Hepatic stellate cell (primary cell): ENCODE results near the gene DEPDC1.
"Not testable (repeated sequence)": the region's sequence is repeated elsewhere in the genome, so short reads cannot be mapped to it uniquely, and the experiment has no call there.

Experiments
- DNase-seq: peaks from one replicate; pipeline ENCODE4 v3.0.0; 2011; ENCODE audit warnings: low spot score

The DEPDC1 gene

GRCh38 chr1:68496680-68497357 is at the start of gene DEPDC1:
DEPDC1 (minus strand) TSS chr1:68497082; CDS start chr1:68496999, 83 bp downstream.
- peak; percentile 94 for DNase-seq

DNA sequence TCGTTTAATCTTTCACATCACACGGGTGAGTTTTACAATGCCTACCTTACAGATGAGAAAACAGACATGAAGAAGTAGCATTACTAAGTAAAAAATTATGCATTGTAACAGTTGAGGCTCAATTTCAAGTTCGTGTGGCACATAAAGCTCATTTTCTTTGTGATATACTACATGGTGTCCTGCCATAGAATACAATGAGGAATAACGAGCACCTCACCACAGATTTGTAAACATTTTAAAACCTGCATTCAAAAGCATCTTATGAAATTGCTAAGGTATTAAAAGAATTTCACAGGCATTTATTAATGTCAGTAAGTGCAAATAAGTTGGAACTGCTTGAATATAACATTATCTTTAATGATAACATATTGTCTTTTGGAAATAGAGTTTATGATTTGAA is 47.8 kb upstream of the DEPDC1 start:
- no peak for DNase-seq

- DNase-seq = no peak
These were observed 45.7 kb upstream of the DEPDC1 start for GRCh38 chr1:68542586-68542985.

DNA sequence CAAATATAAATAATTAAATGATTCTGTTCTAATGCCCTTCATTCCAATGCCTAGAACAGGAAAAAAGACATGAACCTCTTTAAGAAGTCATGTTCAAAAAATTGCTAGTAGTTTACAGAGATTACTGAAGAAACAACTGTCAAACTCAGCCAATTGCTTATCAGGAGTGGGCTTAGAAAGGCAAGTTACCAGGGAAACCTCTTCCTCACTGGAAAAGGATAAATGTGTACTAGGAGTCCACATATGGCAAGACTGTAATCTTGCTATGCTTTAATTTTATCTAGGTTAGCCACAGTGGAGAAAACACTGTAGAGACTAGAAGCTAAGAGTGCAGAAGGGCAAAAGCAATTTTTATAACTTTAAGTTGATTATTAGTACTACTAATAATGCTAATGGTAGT is 42.1 kb upstream of the DEPDC1 start:
- DNase-seq = no peak

- no peak for DNase-seq
These were observed 31.4 kb upstream of the DEPDC1 start for GRCh38 chr1:68528243-68528642.

- no peak for DNase-seq
These were observed 28.9 kb upstream of the DEPDC1 start for GRCh38 chr1:68525781-68526180.

GRCh38 chr1:68521286-68521685 is 24.4 kb upstream of the DEPDC1 start:
- no peak for DNase-seq

DNA sequence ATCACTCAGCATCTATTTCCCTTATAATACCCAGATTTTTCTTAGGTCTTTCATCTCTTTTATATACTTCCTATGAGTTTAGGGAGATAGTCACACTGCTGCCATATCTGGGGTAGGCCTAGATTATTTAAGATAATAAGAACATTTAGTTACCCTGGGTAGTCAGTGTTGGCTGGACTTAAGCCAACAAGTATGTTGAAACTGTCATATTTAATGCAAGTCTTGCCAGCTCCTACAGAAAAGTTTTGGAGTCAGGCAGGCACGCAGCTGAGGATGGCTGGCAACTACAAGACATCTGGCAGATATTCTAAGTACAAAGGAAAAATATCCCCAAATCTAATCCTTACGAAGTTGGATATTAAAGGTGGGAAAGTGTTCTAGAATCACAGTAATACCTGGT is 19.2 kb upstream of the DEPDC1 start:
- DNase-seq = no peak

DNA sequence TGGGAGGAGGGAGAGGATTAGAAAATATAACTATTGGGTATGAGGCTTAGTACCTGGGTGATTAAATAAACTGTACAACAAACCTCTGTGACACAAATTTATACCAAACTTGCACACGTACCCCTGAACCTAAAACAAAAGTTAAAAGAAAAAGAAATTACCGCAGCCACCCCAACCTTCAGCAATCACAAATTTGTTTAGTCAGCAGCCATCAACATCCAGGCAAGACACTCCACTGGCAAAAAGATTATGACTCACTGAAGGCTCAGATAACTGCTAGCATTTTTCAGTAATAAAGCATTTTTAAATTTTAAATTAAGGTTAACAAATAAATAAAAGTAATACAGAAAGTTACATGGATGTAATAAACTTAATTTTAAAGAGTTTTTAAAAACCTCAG is 14.4 kb upstream of the DEPDC1 start:
- no peak for DNase-seq

GRCh38 chr1:68506386-68506785 is 9.5 kb upstream of the DEPDC1 start:
- no peak for DNase-seq

- DNase-seq = no peak
These were observed 6.2 kb upstream of the DEPDC1 start for GRCh38 chr1:68503085-68503484.

DNA sequence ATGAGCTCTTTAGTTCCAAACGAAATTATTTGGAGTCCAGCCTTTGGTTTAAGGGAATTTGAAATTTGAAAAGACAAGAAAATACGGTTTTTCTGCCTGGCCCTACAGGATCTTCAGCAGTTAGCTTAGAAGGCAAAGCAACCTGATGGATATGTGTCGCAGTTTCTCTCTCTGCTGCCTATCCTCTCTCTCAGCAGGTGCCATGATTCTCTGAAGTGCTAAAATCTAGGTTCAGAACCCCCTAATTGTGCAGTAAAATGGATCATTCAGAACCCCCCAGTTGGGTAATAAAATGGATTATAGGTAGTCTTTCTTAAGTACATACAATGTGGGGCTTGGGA is 446 bp upstream of the DEPDC1 start:
- DNase-seq = no peak

DNA sequence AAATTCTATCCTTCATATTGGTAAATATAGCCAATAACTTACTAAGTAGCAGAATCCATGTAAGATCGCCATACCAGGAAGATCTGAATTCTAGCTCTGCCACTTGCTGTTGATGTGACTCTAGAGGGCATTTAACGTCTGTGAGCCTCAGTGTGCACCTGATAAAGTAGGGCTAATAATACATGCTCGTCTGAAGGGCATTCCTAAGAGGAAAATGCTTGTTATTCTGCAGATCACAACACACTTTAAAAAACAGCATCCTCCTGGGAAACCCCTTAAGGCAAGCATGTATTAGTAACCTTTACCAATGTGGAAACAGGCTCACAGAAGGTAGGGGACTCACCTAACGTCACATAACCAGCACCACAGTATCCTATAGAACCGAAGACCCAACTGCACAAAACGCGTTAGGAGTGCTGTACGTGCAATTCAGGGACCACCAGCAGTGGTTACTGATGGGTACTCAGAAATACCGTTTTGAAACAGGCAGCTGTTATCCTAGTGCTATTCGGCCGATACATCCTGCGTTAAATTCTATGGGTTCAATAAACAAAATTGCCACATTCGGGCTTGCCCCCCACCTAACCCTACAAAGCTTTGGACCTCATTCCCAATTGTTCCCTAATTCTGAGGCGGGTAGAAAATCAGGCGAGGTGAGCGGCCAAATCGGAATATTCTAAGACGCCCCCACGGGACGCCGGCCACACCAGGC is 758 bp downstream of the DEPDC1 start:
- DNase-seq = no peak

GRCh38 chr1:68495532-68495931 is 1.4 kb downstream of the DEPDC1 start:
- DNase-seq = no peak

GRCh38 chr1:68493193-68493592 is 3.7 kb downstream of the DEPDC1 start:
- DNase-seq = no peak

DNA sequence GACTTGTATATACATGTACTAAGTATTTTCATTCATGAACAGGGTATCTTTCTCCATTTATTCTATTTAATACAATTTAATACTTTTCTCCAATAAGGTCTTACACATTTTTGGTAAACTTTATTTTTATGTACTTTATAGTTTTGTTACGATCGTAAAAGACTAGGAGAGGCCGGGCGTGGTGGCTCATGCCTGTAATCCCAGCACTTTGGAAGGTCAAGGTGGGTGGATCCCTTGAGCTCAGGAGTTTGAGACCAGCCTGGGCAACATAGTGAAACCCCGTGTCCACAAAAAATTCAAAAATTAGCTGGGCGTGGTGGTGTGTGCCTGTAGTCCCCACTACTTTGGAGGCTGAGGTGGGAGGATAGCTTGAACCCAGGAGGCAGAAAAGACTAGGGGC is 4.6 kb downstream of the DEPDC1 start:
- DNase-seq = not testable (repeated sequence)

- no peak for DNase-seq
These were observed 6.7 kb downstream of the DEPDC1 start for GRCh38 chr1:68490046-68490651.

DNA sequence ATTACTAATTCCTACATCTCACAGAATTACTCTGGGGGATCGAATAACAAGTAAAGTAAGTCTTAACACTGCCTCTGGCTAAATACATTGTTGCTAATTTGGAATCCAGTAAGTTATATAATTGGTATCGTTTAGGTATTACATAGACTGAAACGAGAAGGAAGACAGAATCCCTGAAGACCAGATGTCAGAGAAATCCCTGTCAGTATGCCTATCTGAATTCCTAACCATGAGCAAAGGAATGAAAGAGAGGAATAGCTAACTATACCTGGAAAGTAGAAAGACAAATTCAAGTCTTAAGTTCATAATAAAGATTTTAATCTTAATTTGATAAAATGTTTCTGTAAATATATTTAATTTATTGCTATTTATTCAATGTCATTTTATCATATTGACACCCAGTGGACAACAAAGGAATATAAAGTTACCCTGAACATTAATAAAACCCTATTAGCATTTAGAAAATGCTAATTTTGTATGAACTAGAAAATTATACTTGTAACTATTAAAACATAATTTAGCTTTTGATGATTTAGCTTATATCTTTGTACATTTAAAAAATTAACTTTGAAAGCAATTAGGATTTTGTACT is 11.4 kb downstream of the DEPDC1 start:
- no peak for DNase-seq

DNA sequence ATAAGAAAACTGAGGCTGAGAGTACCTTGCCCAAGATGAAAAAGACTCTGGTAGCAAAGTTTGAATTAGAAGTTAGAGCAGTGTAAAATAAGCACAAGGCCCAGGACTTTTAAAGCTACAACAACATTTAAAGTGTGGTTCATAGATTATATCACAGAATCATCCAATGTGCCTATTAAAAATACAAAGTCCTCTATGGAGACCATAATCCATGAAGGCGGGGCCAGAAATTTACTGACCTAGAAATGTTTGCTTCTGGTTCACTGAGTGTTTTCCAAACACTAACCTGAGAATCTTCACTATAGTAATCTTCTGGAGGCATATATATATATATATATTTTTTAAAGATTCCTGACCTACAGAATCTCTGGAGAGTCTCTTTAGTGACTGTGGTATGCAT is 12.3 kb downstream of the DEPDC1 start:
- no peak for DNase-seq

DNA sequence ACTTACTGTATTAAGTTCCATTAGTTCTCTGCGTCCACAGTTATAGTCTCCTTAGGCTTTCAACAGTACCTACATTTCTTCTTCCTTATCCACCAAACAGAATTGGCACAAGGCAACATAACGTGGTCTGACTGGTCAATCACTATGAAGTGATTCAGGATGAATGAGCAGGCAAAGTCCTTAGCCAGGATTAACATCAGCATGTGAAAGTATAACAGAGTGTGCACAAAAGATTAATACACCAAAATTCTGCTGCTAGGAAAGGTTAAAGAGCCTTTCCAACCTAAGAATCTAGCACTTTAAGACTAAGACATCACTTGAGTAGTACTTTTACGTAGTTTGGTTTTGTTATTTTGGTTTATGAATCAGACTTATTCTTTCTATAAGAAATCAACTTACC is 15.8 kb downstream of the DEPDC1 start:
- no peak for DNase-seq

DNA sequence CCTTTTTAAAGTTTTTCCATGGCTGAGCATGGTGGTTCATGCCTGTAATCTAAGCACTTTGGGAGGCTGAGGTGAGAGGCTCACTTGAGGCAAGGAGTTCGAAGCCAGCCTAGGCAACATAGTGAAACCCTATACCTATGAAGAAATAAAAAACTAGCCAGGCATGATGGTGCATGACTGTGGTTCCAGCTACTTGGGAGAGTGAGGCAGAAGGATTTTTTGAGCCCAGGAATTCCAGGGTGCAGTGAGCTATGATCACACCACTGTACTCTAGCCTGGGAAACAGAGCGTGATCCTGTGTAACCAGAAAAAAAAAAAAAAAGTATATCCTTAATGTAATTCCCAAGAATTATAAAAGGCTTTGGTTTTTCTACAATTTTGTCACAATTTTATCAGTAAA is 17.4 kb downstream of the DEPDC1 start:
- no peak for DNase-seq

DNA sequence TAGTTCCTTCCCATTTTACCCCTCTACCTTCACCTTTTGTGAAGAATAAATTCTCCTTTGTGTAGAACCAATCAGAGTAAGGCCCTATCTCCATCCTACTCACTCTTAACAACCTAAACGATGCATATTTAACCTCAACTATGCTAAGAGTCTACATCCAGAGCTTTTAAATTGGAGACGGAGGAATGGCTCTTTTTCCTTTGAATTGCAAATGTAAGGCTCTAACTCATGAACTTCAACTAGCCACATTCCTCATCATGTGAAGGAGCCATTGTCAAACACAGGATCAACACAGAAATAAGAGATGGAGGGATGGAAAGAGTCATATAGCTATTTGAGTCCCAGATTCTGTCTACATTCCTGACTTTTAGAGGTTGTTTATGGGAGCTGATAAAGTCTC is 18.2 kb downstream of the DEPDC1 start:
- DNase-seq = no peak

DNA sequence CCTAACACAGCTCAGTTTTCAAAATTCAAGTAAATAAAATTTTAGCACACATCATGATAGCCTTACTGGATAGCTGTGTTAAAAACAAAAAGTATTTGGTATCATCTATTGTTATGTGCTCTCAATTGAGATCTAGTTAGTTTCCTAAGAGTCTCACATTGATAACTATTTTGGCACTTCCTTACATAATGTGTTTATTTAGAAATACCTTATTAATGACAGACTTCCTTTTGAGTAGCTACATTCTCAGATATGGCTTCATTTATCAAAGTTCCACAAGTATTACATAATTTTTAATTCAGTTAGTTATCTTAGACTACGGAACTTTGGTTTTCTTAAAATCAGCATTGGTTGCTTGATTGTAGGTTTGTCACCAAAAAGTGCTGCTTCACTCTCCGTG is 20.3 kb downstream of the DEPDC1 start:
- DNase-seq = not testable (repeated sequence)
